GM23338 (cell line): ENCODE results near the gene DRD4. TPM values are rescaled to one million over a fixed set of nuclear protein-coding genes. Genes with fewer than 3 reads are reported as not detected.

Experiments
- ATAC-seq: fragments of 200-7000 bp; cut with Tn5 transposase; 3 replicates; pipeline ENCODE4 v1.9.1; 2020
- DNase-seq: peaks from one replicate; pipeline ENCODE4 v3.0.0-alpha.2; 2015; ENCODE audit warnings: low spot score
- H2AFZ ChIP-seq: fragments of 200-600 bp; sonication (generic); 2 replicates; pipeline ENCODE4 v1.8.0; 2016; ENCODE audit warnings: antibody characterized with exemption, mild to moderate bottlenecking, moderate library complexity
- H3F3A ChIP-seq: fragments of 200-600 bp; sonication (generic); replicated peaks from 2 replicates; pipeline ENCODE4 v1.8.0; 2017; ENCODE audit warnings: antibody characterized with exemption, mixed run types, low read depth
- H3K27ac ChIP-seq: fragments of 200-600 bp; sonication (generic); 2 replicates; pipeline ENCODE4 v1.6.1; 2016; ENCODE audit warnings: low read depth
- H3K27me3 ChIP-seq: fragments of 200-600 bp; sonication (generic); 2 replicates; pipeline ENCODE4 v1.8.0; 2016; ENCODE audit warnings: mild to moderate bottlenecking, mixed run types, moderate library complexity; ENCODE audit not compliant: insufficient read depth
- H3K36me3 ChIP-seq: fragments of 200-600 bp; sonication (generic); 2 replicates; pipeline ENCODE4 v1.8.0; 2016; ENCODE audit warnings: mild to moderate bottlenecking; ENCODE audit not compliant: insufficient read depth
- H3K4me1 ChIP-seq: fragments of 200-600 bp; sonication (generic); 2 replicates; pipeline ENCODE4 v1.8.0; 2016; ENCODE audit warnings: mild to moderate bottlenecking, moderate library complexity; ENCODE audit not compliant: insufficient read depth
- H3K4me2 ChIP-seq: fragments of 200-600 bp; sonication (generic); 2 replicates; pipeline ENCODE4 v1.7.1; 2017; ENCODE audit warnings: mixed run types
- H3K4me3 ChIP-seq: fragments of 200-600 bp; sonication (generic); 2 replicates; pipeline ENCODE4 v1.6.1; 2016; ENCODE audit warnings: mixed run types
- H3K79me2 ChIP-seq: fragments of 200-600 bp; sonication (generic); replicated peaks from 2 replicates; pipeline ENCODE4 v1.8.0; 2017; ENCODE audit warnings: mild to moderate bottlenecking; ENCODE audit not compliant: insufficient read depth
- H3K9me2 ChIP-seq: fragments of 200-600 bp; sonication (generic); 2 replicates; pipeline ENCODE4 v1.8.0; 2017; ENCODE audit not compliant: insufficient read depth
- H4K20me1 ChIP-seq: fragments of 200-600 bp; sonication (generic); replicated peaks from 2 replicates; pipeline ENCODE4 v1.8.0; 2017; ENCODE audit warnings: mild to moderate bottlenecking; ENCODE audit not compliant: insufficient read depth
- H3K27ac Mint-ChIP-seq: 2 replicates; pipeline ENCODE4 v1.8.0; 2020; ENCODE audit warnings: inconsistent platforms, mild to moderate bottlenecking, moderate library complexity, mixed read lengths
- H3K27me3 Mint-ChIP-seq: 3 replicates; pipeline ENCODE4 v1.8.0; 2022; ENCODE audit warnings: low read depth, mild to moderate bottlenecking, moderate library complexity, mixed read lengths, inconsistent platforms; ENCODE audit not compliant: insufficient read depth, poor library complexity
- H3K36me3 Mint-ChIP-seq: 3 replicates; pipeline ENCODE4 v1.8.0; 2021; ENCODE audit warnings: low read depth, mild to moderate bottlenecking, inconsistent platforms, moderate library complexity, mixed read lengths
- H3K4me1 Mint-ChIP-seq: 3 replicates; pipeline ENCODE4 v1.8.0; 2020; ENCODE audit warnings: mild to moderate bottlenecking, inconsistent platforms, mixed read lengths
- H3K4me3 Mint-ChIP-seq: 3 replicates; pipeline ENCODE4 v1.8.0; 2021; ENCODE audit warnings: moderate library complexity, mild to moderate bottlenecking, inconsistent platforms, mixed read lengths
- H3K9me3 Mint-ChIP-seq: 3 replicates; pipeline ENCODE4 v1.8.0; 2020; ENCODE audit warnings: moderate library complexity, mild to moderate bottlenecking, inconsistent platforms, mixed read lengths
- CREB1 ChIP-seq: fragments of 250-450 bp; sonication (Bioruptor Pico); IDR thresholded peaks from 2 replicates; pipeline ENCODE4 v1.5.0; 2020; ENCODE audit warnings: low read depth, mild to moderate bottlenecking, moderate library complexity
- EZH2phosphoT487 ChIP-seq: fragments of 200-600 bp; sonication (generic); IDR thresholded peaks from one replicate; pipeline ENCODE4 v1.8.1; 2018; ENCODE audit warnings: antibody characterized with exemption; ENCODE audit not compliant: unreplicated experiment
- JUNB ChIP-seq: IDR thresholded peaks from one replicate; pipeline ENCODE4 v1.6.1; 2016; ENCODE audit warnings: antibody characterized with exemption; ENCODE audit not compliant: unreplicated experiment
- NANOG ChIP-seq: IDR thresholded peaks from 2 replicates; pipeline ENCODE4 v1.6.1; 2016; ENCODE audit warnings: antibody characterized with exemption, borderline replicate concordance
- POLR2AphosphoS5 ChIP-seq: IDR thresholded peaks from 2 replicates; pipeline ENCODE4 v1.6.1; 2016; ENCODE audit warnings: antibody characterized with exemption, low read depth
- REST ChIP-seq: IDR thresholded peaks from one replicate; pipeline ENCODE4 v1.6.1; 2018; ENCODE audit warnings: antibody characterized with exemption; ENCODE audit not compliant: unreplicated experiment
- STAT1 ChIP-seq: IDR thresholded peaks from one replicate; pipeline ENCODE4 v1.6.1; 2016; ENCODE audit warnings: antibody characterized with exemption; ENCODE audit not compliant: unreplicated experiment
- ZNF114 ChIP-seq: fragments of 250-450 bp; sonication (Bioruptor Pico); IDR thresholded peaks from 2 replicates; pipeline ENCODE4 v1.5.0; 2020; ENCODE audit warnings: mild to moderate bottlenecking, moderate library complexity
- ZNF331 ChIP-seq: fragments of 250-450 bp; sonication (Bioruptor Pico); IDR thresholded peaks from 2 replicates; pipeline ENCODE4 v1.5.0; 2020; ENCODE audit warnings: low read depth, mild to moderate bottlenecking, moderate library complexity
- polyA plus RNA-seq: library from polyadenylated mRNA; unstranded; fragments of >200 nt; fragmentation: Nextera tagmentation; extraction: Ambion mirVana; gene quantifications from 2 replicates; pipeline ENCODE4 v1.2.1, GENCODE V29; 2016
- total RNA-seq: library from RNA; depleted of rRNA; stranded (reverse); fragments of >200 nt; shearing (Covaris generic); gene quantifications from 2 replicates; pipeline ENCODE4 v1.2.3, GENCODE V29; 2014
- TF ChIP-seq, protein P1 (sequence below), 2 experiments: fragments of 200-600 bp in 1 of 2; sonication (generic) in 1 of 2; conservative IDR thresholded peaks; 2 replicates each; pipeline versions ENCODE4 v1.5.1 to v1.6.1; 2016 to 2017; ENCODE audit warnings: antibody characterized with exemption in 2 of 2, low read depth in 2 of 2, mild to moderate bottlenecking in 2 of 2, moderate library complexity in 1 of 2

Gene DRD4
- total and polyA plus RNA-seq, 2 experiments from 2014 or later, result 1.0 to 1.8 TPM

DNA sequence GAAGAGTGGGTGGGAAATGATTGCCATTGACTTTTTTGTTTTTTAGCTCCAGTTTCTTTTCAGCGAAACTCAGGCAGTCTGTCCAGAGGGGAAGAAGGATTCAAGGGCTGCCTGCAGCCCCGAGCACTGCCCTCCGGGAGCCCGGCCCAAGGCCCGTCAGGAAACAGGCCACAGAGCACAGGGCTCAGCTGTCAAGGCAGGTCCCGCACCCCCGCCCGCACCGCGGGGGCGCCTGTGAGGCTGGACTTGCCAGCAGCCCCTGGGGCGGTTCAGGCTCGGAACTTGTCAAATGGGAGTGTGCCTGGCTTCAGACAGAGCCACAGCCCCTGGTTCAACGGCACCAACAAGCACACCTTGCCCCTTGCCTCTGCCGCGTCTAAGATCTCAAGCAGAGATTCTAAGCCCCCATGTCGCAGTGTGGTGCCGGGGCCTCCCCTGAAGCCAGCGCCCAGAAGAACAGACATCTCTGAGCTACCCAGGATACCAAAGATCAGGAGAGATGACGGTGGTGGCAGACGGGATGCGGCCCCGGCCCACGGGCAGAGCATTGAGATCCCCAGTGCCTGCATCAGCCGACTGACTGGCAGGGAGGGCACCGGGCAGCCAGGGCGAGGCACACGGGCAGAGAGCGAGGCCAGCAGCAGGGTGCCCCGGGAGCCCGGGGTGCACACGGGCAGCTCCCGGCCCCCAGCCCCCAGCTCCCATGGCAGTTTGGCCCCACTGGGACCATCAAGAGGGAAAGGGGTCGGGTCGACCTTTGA, 29.9 kb upstream of the DRD4 start (continued):
- TF ChIP-seq JUNB, result no peak
- TF ChIP-seq CREB1 (CRISPR knock-in tag), result no peak
- TF ChIP-seq, protein P1, sequence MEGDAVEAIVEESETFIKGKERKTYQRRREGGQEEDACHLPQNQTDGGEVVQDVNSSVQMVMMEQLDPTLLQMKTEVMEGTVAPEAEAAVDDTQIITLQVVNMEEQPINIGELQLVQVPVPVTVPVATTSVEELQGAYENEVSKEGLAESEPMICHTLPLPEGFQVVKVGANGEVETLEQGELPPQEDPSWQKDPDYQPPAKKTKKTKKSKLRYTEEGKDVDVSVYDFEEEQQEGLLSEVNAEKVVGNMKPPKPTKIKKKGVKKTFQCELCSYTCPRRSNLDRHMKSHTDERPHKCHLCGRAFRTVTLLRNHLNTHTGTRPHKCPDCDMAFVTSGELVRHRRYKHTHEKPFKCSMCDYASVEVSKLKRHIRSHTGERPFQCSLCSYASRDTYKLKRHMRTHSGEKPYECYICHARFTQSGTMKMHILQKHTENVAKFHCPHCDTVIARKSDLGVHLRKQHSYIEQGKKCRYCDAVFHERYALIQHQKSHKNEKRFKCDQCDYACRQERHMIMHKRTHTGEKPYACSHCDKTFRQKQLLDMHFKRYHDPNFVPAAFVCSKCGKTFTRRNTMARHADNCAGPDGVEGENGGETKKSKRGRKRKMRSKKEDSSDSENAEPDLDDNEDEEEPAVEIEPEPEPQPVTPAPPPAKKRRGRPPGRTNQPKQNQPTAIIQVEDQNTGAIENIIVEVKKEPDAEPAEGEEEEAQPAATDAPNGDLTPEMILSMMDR (conservative IDR thresholded peaks at IDR 0.05; ENCODE audit: low read depth in 2 of 2), result no peak
- no peak for TF ChIP-seq ZNF114 (CRISPR knock-in tag)
- no peak for TF ChIP-seq REST
- TF ChIP-seq POLR2AphosphoS5, result no peak

- Histone ChIP-seq H3K36me3 (peaks cover 17% of the 10 kb centered on the region; the same call in 1 of the 2 replicates), H3K4me2 (no peak overlapping the region), H4K20me1 (peaks cover 10% of the 10 kb centered on the region; the same call in 1 of the 2 replicates), H3K79me2 (0 out of 2 replicates have a peak, but pooled peaks cover 4% of the 10 kb centered on the region), H3K4me3 (no peak overlapping the region), H3K4me1 (no peaks in the 10 kb centered on the region), H2AFZ (no peak overlapping the region), H3K27me3 (no peaks in the 10 kb centered on the region), H3F3A (peaks cover 34% of the 10 kb centered on the region), H3K9me2 (no peaks in the 10 kb centered on the region), H3K27ac (no peak overlapping the region)
- ATAC-seq (no peak), DNase-seq (no peak)
- Mint-ChIP-seq H3K27me3 (peaks cover 13% of the 10 kb centered on the region), H3K36me3 (peaks cover 57% of the 10 kb centered on the region), H3K4me1 (peaks cover 5% of the 10 kb centered on the region), H3K4me3 (no peak overlapping the region), H3K27ac (no peak overlapping the region), H3K9me3 (no peaks in the 10 kb centered on the region)
- no peak for TF ChIP-seq EZH2phosphoT487
- no peak for TF ChIP-seq STAT1
- no peak for TF ChIP-seq CREB1 (CRISPR knock-in tag)
- no peak for TF ChIP-seq ZNF114 (CRISPR knock-in tag)
- no peak for TF ChIP-seq NANOG
- TF ChIP-seq, protein P1 (conservative IDR thresholded peaks at IDR 0.05; ENCODE audit: low read depth in 2 of 2), result no peak
- no peak for TF ChIP-seq ZNF331 (CRISPR knock-in tag)
- TF ChIP-seq JUNB, result no peak
- no peak for TF ChIP-seq REST
- TF ChIP-seq POLR2AphosphoS5, result no peak
These were observed 29.0 kb upstream of the DRD4 start for GRCh38 chr11:607971-608659.
